Sigmoid colon (tissue), 4 donors: ENCODE results near the gene CACNA2D3.

Experiments used
- EP300 ChIP-seq, 4 donors: sonication (generic); formaldehyde crosslinking; IDR thresholded peaks; one replicate each; pipeline ENCODE4 v1.6.1; 2017; ENCODE audit warnings: antibody characterized with exemption in 4 of 4
- POLR2A ChIP-seq, 2 donors: fragments of 450-650 bp; IDR thresholded peaks; one replicate each; pipeline ENCODE4 v1.6.1; 2016; ENCODE audit warnings: antibody characterized with exemption in 2 of 2, mild to moderate bottlenecking in 2 of 2, moderate library complexity in 2 of 2
- POLR2AphosphoS5 ChIP-seq, 4 donors: sonication (generic); formaldehyde crosslinking; IDR thresholded peaks; one replicate each; pipeline ENCODE4 v1.6.1; 2017; ENCODE audit warnings: antibody characterized with exemption in 4 of 4
- TF ChIP-seq, protein P1 (sequence below), 4 experiments: fragments of 450-650 bp in 3 of 4; fragments of 200-600 bp in 1 of 4; IDR thresholded peaks; one replicate each; pipeline ENCODE4 v1.5.1; 2016 to 2019; ENCODE audit warnings: antibody characterized with exemption in 4 of 4, mild to moderate bottlenecking in 3 of 4, moderate library complexity in 2 of 4

DNA sequence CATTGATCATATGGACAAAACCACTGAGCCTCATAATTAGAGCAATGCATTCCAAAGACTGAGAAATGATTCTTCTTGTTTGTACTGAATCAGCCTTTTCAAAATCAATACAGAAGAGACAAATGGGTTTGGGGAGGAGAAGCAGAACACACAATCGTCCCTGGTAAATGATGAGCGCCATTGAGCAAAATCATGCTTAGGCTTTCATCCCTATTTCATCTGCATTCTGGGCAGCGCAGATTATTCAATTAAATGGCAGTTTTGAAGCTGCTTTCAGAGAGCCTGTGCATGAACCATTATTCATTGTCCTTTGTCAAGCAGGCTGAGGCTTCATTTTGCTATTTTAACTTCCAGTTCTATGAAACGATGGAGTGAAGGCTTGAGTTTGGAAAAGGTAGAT, 371.9 kb downstream of the CACNA2D3 start:
- TF ChIP-seq, protein P1, sequence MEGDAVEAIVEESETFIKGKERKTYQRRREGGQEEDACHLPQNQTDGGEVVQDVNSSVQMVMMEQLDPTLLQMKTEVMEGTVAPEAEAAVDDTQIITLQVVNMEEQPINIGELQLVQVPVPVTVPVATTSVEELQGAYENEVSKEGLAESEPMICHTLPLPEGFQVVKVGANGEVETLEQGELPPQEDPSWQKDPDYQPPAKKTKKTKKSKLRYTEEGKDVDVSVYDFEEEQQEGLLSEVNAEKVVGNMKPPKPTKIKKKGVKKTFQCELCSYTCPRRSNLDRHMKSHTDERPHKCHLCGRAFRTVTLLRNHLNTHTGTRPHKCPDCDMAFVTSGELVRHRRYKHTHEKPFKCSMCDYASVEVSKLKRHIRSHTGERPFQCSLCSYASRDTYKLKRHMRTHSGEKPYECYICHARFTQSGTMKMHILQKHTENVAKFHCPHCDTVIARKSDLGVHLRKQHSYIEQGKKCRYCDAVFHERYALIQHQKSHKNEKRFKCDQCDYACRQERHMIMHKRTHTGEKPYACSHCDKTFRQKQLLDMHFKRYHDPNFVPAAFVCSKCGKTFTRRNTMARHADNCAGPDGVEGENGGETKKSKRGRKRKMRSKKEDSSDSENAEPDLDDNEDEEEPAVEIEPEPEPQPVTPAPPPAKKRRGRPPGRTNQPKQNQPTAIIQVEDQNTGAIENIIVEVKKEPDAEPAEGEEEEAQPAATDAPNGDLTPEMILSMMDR (IDR thresholded peaks at IDR 0.05) = no peak
- TF ChIP-seq POLR2A (IDR thresholded peaks at IDR 0.05) (no peak), EP300 (IDR thresholded peaks at IDR 0.05) (no peak), POLR2AphosphoS5 (IDR thresholded peaks at IDR 0.05) (no peak)
